Epithelial cell of esophagus (primary cell): ENCODE measurements around the gene PTPRM.
A peak's percentile ranks its signal among the peaks of the same experiment; 100 is the strongest.

Experiments
- DNase-seq: peaks from one replicate; pipeline ENCODE4 v3.0.0; 2010; ENCODE audit warnings: low read depth
- H3K4me3 ChIP-seq: 2 replicates; pipeline ENCODE4 v1.5.1; 2011; ENCODE audit warnings: mild to moderate bottlenecking, low read length, control low read depth
- CTCF ChIP-seq: IDR thresholded peaks from 2 replicates; pipeline ENCODE4 v1.5.1; 2011; ENCODE audit warnings: low read depth, mild to moderate bottlenecking, low read length, control low read depth, inconsistent platforms; ENCODE audit not compliant: insufficient read depth; ENCODE audit errors: missing control alignments

The PTPRM gene

GRCh38 chr18:7633171-7633570 is 66.1 kb downstream of the PTPRM start:
- no peak for TF ChIP-seq CTCF
- DNase-seq = no peak
- no peak overlapping the region for H3K4me3 ChIP-seq

- no peak for DNase-seq
- no peak overlapping the region for H3K4me3 ChIP-seq
- TF ChIP-seq CTCF = no peak
Measured at GRCh38 chr18:7635948-7636347, 68.8 kb downstream of the PTPRM start.

GRCh38 chr18:7637269-7637668 is 70.2 kb downstream of the PTPRM start:
- H3K4me3 ChIP-seq = no peak overlapping the region
- DNase-seq = peak; percentile 21
- TF ChIP-seq CTCF = no peak

- TF ChIP-seq CTCF = no peak
- DNase-seq = no peak
- H3K4me3 ChIP-seq = no peak overlapping the region
Measured at GRCh38 chr18:7638321-7638720, 71.2 kb downstream of the PTPRM start.

GRCh38 chr18:7641813-7642212 is 74.7 kb downstream of the PTPRM start:
- H3K4me3 ChIP-seq = no peak overlapping the region
- no peak for TF ChIP-seq CTCF
- DNase-seq = no peak

GRCh38 chr18:7642331-7642890 is 75.3 kb downstream of the PTPRM start:
- no peak for DNase-seq
- TF ChIP-seq CTCF = no peak
- H3K4me3 ChIP-seq = no peak overlapping the region

- no peak overlapping the region for H3K4me3 ChIP-seq
- TF ChIP-seq CTCF = no peak
- no peak for DNase-seq
Measured at GRCh38 chr18:7645756-7646155, 78.6 kb downstream of the PTPRM start.
